Measurements from ENCODE around the gene ZNF317. TPM values are rescaled to one million over a fixed set of nuclear protein-coding genes. Genes with fewer than 3 reads are reported as not detected.
"Not testable (repeated sequence)": the region's sequence is repeated elsewhere in the genome, so short reads cannot be mapped to it uniquely, and the experiment has no call there.

ZNF317 gene
- total RNA-seq, 1 donor from 2014 or later: 28.2 TPM

- no peaks in the 10 kb centered on the region for H3K4me1 ChIP-seq
- ATAC-seq: no peak
Observed at GRCh38 chr19:9171393-9171991, 31.3 kb downstream of the ZNF317 start.

GRCh38 chr19:9175326-9175725, 35.1 kb downstream of the ZNF317 start:
- no peak for DNase-seq
- Histone ChIP-seq H3K27ac (no peak overlapping the region), H3K9me3 (no peaks in the 10 kb centered on the region), H3K27me3 (no peaks in the 10 kb centered on the region), H3K36me3 (no peaks in the 10 kb centered on the region), H3K4me1 (no peaks in the 10 kb centered on the region), H3K4me3 (no peak overlapping the region)
- no peak for ATAC-seq
- intact Hi-C loops (cut with DNase I): no loop called here
- no peak for TF ChIP-seq CTCF (IDR thresholded peaks at IDR 0.05)

More at GRCh38 chr19:9171393-9171991, 31.3 kb downstream of the ZNF317 start:
- no peak for TF ChIP-seq CTCF (IDR thresholded peaks at IDR 0.05)
- Histone ChIP-seq H3K27ac (no peak overlapping the region), H3K27me3 (no peaks in the 10 kb centered on the region), H3K36me3 (no peaks in the 10 kb centered on the region), H3K9me3 (no peaks in the 10 kb centered on the region), H3K4me3 (no peak overlapping the region)
- DNase-seq: no peak
- intact Hi-C loops (cut with DNase I): no loop called here

- Histone ChIP-seq H3K27me3 (no peaks in the 10 kb centered on the region), H3K9me3 (no peaks in the 10 kb centered on the region), H3K4me3 (no peak within 1 kb of the TSS), H3K4me1 (no peaks in the 10 kb centered on the region), H3K27ac (no peak within 1 kb of the TSS), H3K36me3 (no peaks in the 10 kb centered on the region)
- TF ChIP-seq CTCF (IDR thresholded peaks at IDR 0.05): no peak
- DNase-seq (no peak), ATAC-seq (no peak)
- intact Hi-C loops (cut with DNase I): no loop called here
Observed at GRCh38 chr19:9178901-9179300, 38.7 kb downstream of the ZNF317 start, which contains the start of gene OR7D2. Gene OR7D2, plus strand, starts transcription at chr19:9178979. Its CDS starts 6,803 bp downstream, at chr19:9185782.

GRCh38 chr19:9183000-9183399, 42.8 kb downstream of the ZNF317 start:
- intact Hi-C loops (cut with DNase I): no loop called here
- Histone ChIP-seq H3K36me3 (no peaks in the 10 kb centered on the region), H3K4me1 (no peaks in the 10 kb centered on the region), H3K9me3 (no peaks in the 10 kb centered on the region), H3K27ac (no peak overlapping the region), H3K4me3 (no peak overlapping the region), H3K27me3 (no peaks in the 10 kb centered on the region)
- no peak for DNase-seq
- no peak for TF ChIP-seq CTCF (IDR thresholded peaks at IDR 0.05)
- ATAC-seq: no peak

- no peak for TF ChIP-seq CTCF (IDR thresholded peaks at IDR 0.05)
- ATAC-seq (no peak), DNase-seq (no peak)
- H3K36me3 ChIP-seq: no peaks in the 10 kb centered on the region
- H3K4me1 ChIP-seq: no peaks in the 10 kb centered on the region
- no peaks in the 10 kb centered on the region for H3K27me3 ChIP-seq
- no peaks in the 10 kb centered on the region for H3K9me3 ChIP-seq
- H3K27ac ChIP-seq: no peak overlapping the region
- no peak overlapping the region for H3K4me3 ChIP-seq
- intact Hi-C loops (cut with DNase I): no loop called here
Observed at GRCh38 chr19:9187191-9187590, 47.0 kb downstream of the ZNF317 start.

- intact Hi-C loops (cut with DNase I): no loop called here
Observed at GRCh38 chr19:9189535-9189934, 49.3 kb downstream of the ZNF317 start.

GRCh38 chr19:9198044-9198443, 57.8 kb downstream of the ZNF317 start:
- ATAC-seq; H3K9me3 ChIP-seq; H3K4me1 ChIP-seq; H3K27ac ChIP-seq; H3K4me3 ChIP-seq; H3K36me3 ChIP-seq; H3K27me3 ChIP-seq; DNase-seq; intact Hi-C loops (cut with DNase I): not testable (repeated sequence)

More at GRCh38 chr19:9189535-9189934, 49.3 kb downstream of the ZNF317 start:
- no peaks in the 10 kb centered on the region for H3K9me3 ChIP-seq
- no peaks in the 10 kb centered on the region for H3K36me3 ChIP-seq
- no peak for TF ChIP-seq CTCF (IDR thresholded peaks at IDR 0.05)
- no peaks in the 10 kb centered on the region for H3K4me1 ChIP-seq
- H3K27ac ChIP-seq: no peak overlapping the region
- no peak for ATAC-seq
- no peak for DNase-seq
- H3K27me3 ChIP-seq: no peaks in the 10 kb centered on the region
- no peak overlapping the region for H3K4me3 ChIP-seq
